Astrocyte (in vitro differentiated cells and primary cell): ENCODE results near the gene HAL.

ENCODE experiments used
- CTCF ChIP-seq: IDR thresholded peaks from 2 replicates; pipeline ENCODE4 v1.5.1; 2011; ENCODE audit warnings: low read depth, mild to moderate bottlenecking, inconsistent platforms, low read length, moderate library complexity; ENCODE audit not compliant: insufficient read depth
- EZH2 ChIP-seq: IDR thresholded peaks from 2 replicates; pipeline ENCODE4 v1.6.1; 2012; ENCODE audit warnings: mild to moderate bottlenecking, low read length, inconsistent platforms; ENCODE audit not compliant: insufficient read depth

GRCh38 chr12:95942101-95942523 lies 54.0 kb downstream of the HAL start:
- no peak for TF ChIP-seq CTCF
- no peak for TF ChIP-seq EZH2
